ENCODE data around the gene ONECUT3. TPM values are rescaled to one million over a fixed set of nuclear protein-coding genes. Genes with fewer than 3 reads are reported as not detected.

ONECUT3 gene
- total RNA-seq, 1 donor from 2014 or later: 0.09 TPM

GRCh38 chr19:1728816-1729567 is 24.3 kb upstream of the ONECUT3 start:
- H4K20me1 ChIP-seq (ENCODE audit: low read depth): no peaks in the 10 kb centered on the region
- Mint-ChIP-seq H3K36me3 (no peaks in the 10 kb centered on the region), H3K4me3 (peak overlapping the region; percentile 16), H3K27me3 (ENCODE audit: insufficient read depth, low read depth) (peaks cover 26% of the 10 kb centered on the region), H3K9me3 (no peaks in the 10 kb centered on the region), H3K27ac (no peak overlapping the region), H3K4me1 (peaks cover 5% of the 10 kb centered on the region)
- H3K4me1 ChIP-seq: peaks cover 4% of the 10 kb centered on the region
- H3K4me3 ChIP-seq: no peak overlapping the region
- H3K9ac ChIP-seq: no peak overlapping the region
- H3K79me2 ChIP-seq (ENCODE audit: low read depth): no peaks in the 10 kb centered on the region
- no peak overlapping the region for H3K27ac ChIP-seq
- peaks cover 97% of the 10 kb centered on the region for H3K27me3 ChIP-seq
- H3K4me2 ChIP-seq: no peak overlapping the region
- TF ChIP-seq EZH2 (IDR thresholded peaks at IDR 0.05): no peak
- TF ChIP-seq CTCF (IDR thresholded peaks at IDR 0.05): no peak
- no peak for TF ChIP-seq EZH2phosphoT487 (IDR thresholded peaks at IDR 0.05)
- no peaks in the 10 kb centered on the region for H3K36me3 ChIP-seq
- no peak for DNase-seq (ENCODE audit: low spot score)
- no peak overlapping the region for H2AFZ ChIP-seq (replicated peaks)
- H3K9me3 ChIP-seq (ENCODE audit: low read depth): no peaks in the 10 kb centered on the region
- peaks cover 17% of the 10 kb centered on the region for H3F3A ChIP-seq (ENCODE audit: low read depth)

GRCh38 chr19:1729568-1729925 is 23.8 kb upstream of the ONECUT3 start:
- no peak overlapping the region for H3K4me3 ChIP-seq

GRCh38 chr19:1730157-1730556 is 23.1 kb upstream of the ONECUT3 start:
- H3K4me2 ChIP-seq: no peak overlapping the region
- no peak overlapping the region for H3K4me3 ChIP-seq
- H3K9me3 Mint-ChIP-seq: no peaks in the 10 kb centered on the region
- peaks cover 5% of the 10 kb centered on the region for H4K20me1 ChIP-seq (ENCODE audit: low read depth)
- H3K36me3 Mint-ChIP-seq: no peaks in the 10 kb centered on the region
- no peak overlapping the region for H3K9ac ChIP-seq
- peaks cover 36% of the 10 kb centered on the region for H3K27me3 Mint-ChIP-seq (ENCODE audit: insufficient read depth, low read depth)
- H3K4me1 ChIP-seq: peaks cover 4% of the 10 kb centered on the region
- H3K27ac Mint-ChIP-seq: no peak overlapping the region
- no peaks in the 10 kb centered on the region for H3K36me3 ChIP-seq
- no peak for TF ChIP-seq EZH2 (IDR thresholded peaks at IDR 0.05)
- TF ChIP-seq CTCF (IDR thresholded peaks at IDR 0.05): no peak
- no peak for TF ChIP-seq EZH2phosphoT487 (IDR thresholded peaks at IDR 0.05)
- peaks cover 5% of the 10 kb centered on the region for H3K4me1 Mint-ChIP-seq
- H3K79me2 ChIP-seq (ENCODE audit: low read depth): no peaks in the 10 kb centered on the region
- DNase-seq (ENCODE audit: low spot score): no peak
- H3K4me3 Mint-ChIP-seq: no peak overlapping the region
- H3F3A ChIP-seq (ENCODE audit: low read depth): peaks cover 11% of the 10 kb centered on the region
- no peak overlapping the region for H3K27ac ChIP-seq
- no peak overlapping the region for H2AFZ ChIP-seq (replicated peaks)
- H3K9me3 ChIP-seq (ENCODE audit: low read depth): no peaks in the 10 kb centered on the region
- H3K27me3 ChIP-seq: peaks cover 98% of the 10 kb centered on the region

More at GRCh38 chr19:1729568-1729925, 23.8 kb upstream of the ONECUT3 start:
- Mint-ChIP-seq H3K9me3 (no peaks in the 10 kb centered on the region), H3K27me3 (ENCODE audit: insufficient read depth, low read depth) (peaks cover 30% of the 10 kb centered on the region), H3K27ac (no peak overlapping the region), H3K36me3 (no peaks in the 10 kb centered on the region), H3K4me1 (peaks cover 5% of the 10 kb centered on the region), H3K4me3 (no peak overlapping the region)
- Histone ChIP-seq H3K27ac (no peak overlapping the region), H2AFZ (replicated peaks) (no peak overlapping the region), H3K4me2 (no peak overlapping the region), H3F3A (ENCODE audit: low read depth) (peaks cover 17% of the 10 kb centered on the region), H4K20me1 (ENCODE audit: low read depth) (peaks cover 2% of the 10 kb centered on the region), H3K36me3 (no peaks in the 10 kb centered on the region), H3K79me2 (ENCODE audit: low read depth) (no peaks in the 10 kb centered on the region), H3K27me3 (peaks cover 98% of the 10 kb centered on the region), H3K9me3 (ENCODE audit: low read depth) (no peaks in the 10 kb centered on the region), H3K9ac (no peak overlapping the region), H3K4me1 (peaks cover 4% of the 10 kb centered on the region)
- TF ChIP-seq EZH2phosphoT487 (IDR thresholded peaks at IDR 0.05) (no peak), CTCF (IDR thresholded peaks at IDR 0.05) (no peak), EZH2 (IDR thresholded peaks at IDR 0.05) (no peak)
- no peak for DNase-seq (ENCODE audit: low spot score)
